ENCODE results near the gene NDUFA13. TPM values are rescaled to one million over a fixed set of nuclear protein-coding genes. Genes with fewer than 3 reads are reported as not detected.

NDUFA13 gene
- polyA plus RNA-seq, 3 donors = 282 to 374 (median 324) TPM

DNA sequence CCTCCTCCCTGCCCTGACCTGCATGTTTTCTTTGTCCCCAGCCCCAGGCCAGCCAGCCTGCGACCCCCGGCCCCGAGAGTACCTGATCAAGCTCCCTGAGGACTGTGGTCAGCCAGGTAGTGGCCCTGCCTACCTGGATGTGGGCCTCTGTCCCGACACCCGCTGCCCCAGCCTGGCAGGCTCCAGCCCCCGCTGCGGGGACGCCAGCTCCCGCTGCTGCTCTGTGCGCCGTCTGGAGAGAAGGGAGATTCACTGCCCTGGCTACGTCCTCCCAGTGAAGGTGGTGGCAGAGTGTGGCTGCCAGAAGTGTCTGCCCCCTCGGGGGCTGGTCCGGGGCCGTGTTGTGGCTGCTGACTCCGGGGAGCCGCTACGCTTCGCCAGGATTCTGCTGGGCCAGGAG lies 27.6 kb downstream of the NDUFA13 start:
- DNase-seq = no peak

DNA sequence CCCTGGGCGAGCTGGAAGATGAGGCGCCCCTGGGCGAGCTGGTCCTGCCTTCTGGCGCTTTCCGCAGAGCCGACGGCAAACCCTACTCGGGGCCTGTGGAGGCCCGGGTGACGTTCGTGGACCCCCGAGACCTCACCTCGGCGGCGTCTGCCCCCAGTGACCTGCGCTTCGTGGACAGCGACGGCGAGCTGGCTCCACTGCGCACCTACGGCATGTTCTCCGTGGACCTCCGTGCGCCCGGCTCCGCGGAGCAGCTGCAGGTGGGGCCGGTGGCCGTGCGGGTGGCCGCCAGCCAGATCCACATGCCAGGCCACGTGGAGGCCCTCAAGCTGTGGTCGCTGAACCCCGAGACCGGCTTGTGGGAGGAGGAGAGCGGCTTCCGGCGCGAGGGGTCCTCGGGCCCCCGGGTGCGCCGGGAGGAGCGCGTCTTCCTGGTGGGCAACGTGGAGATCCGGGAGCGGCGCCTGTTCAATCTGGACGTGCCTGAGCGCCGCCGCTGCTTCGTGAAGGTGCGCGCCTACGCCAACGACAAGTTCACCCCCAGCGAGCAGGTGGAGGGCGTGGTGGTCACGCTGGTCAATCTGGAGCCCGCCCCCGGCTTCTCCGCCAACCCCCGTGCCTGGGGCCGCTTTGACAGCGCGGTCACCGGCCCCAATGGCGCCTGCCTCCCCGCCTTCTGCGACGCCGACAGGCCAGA lies 28.4 kb downstream of the NDUFA13 start:
- no peak for DNase-seq

DNA sequence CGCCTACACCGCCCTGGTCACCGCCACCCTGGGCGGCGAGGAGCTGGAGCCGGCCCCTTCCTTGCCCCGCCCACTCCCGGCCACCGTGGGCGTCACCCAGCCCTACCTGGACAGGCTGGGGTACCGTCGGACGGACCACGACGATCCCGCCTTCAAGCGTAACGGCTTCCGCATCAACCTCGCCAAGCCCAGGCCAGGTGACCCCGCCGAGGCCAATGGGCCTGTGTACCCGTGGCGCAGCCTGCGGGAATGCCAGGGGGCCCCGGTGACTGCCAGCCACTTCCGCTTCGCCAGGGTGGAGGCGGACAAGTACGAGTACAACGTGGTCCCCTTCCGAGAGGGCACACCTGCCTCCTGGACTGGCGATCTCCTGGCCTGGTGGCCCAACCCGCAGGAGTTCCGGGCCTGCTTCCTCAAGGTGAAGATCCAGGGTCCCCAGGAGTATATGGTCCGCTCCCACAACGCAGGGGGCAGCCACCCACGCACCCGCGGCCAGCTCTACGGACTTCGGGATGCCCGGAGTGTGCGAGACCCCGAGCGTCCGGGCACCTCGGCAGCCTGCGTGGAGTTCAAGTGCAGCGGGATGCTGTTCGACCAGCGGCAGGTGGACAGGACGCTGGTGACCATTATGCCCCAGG lies 29.0 kb downstream of the NDUFA13 start:
- DNase-seq = no peak

DNA sequence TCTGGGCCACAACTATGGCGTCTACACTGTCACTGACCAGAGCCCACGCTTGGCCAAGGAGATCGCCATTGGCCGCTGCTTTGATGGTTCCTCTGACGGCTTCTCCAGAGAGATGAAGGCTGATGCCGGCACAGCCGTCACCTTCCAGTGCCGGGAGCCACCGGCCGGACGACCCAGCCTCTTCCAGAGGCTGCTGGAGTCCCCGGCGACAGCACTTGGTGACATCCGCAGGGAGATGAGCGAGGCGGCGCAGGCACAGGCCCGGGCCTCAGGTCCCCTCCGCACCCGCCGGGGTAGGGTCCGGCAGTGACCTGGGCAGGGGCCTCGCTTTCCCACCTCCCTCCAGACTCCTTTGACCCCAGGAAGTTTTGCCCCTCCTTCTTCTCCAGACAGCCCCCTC lies 29.7 kb downstream of the NDUFA13 start:
- DNase-seq = no peak

GRCh38 chr19:19546751-19547162 lies 30.7 kb downstream of the NDUFA13 start:
- no peak for DNase-seq

GRCh38 chr19:19547674-19548336 lies 31.8 kb downstream of the NDUFA13 start:
- no peak for DNase-seq

- DNase-seq = no peak
Observed at GRCh38 chr19:19548915-19549759, 33.1 kb downstream of the NDUFA13 start.

- DNase-seq = no peak
Observed at GRCh38 chr19:19549804-19550464, 33.9 kb downstream of the NDUFA13 start.

DNA sequence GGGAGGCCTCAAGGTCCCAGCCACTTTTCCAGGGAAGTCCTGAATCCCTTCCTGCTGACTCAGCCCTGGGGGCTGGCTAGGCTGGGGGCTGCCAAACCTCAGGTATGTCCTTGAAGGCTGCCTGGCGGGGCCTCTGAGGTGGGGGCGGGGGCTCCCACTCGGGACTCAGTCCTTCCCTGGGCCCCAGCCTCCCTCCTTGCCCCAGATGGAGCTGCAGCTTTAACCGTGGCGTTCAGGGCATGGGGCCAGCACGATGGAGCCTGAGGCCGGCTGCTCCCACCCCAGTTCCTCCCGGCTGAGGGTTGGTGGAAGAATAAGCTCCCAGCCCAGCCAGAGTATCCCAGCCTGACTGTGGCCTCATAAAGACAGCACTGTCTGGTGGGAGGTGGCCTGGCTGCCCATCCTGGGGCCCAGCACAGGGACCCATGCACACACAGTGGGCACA lies 34.5 kb downstream of the NDUFA13 start:
- DNase-seq = no peak

GRCh38 chr19:19550972-19551852 lies 35.2 kb downstream of the NDUFA13 start:
- no peak for DNase-seq

- no peak for DNase-seq
Observed at GRCh38 chr19:19551853-19552192, 35.8 kb downstream of the NDUFA13 start.

- no peak for DNase-seq
Observed at GRCh38 chr19:19552798-19553197, 36.8 kb downstream of the NDUFA13 start.

DNA sequence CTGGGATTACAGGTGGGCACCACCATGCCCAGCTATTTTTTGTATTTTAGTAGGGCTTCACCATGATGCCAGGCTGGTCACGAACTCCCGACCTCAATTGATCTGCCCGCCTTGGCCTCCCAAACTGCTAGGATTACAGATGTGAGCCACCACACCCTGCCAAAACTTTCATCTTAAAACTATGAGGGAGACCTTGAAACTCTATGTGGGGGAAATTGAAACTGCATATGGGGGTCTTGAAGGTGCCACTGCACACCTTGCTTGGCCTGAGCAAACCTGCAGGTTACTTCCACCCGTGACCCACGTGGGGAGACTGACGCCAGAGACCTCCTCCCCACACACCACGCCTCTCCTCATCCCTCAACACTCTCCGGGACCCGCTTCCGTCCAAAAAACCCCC lies 37.6 kb downstream of the NDUFA13 start:
- DNase-seq = no peak

GRCh38 chr19:19554074-19555023 lies 38.3 kb downstream of the NDUFA13 start:
- no peak for DNase-seq

GRCh38 chr19:19558055-19558454 lies 42.0 kb downstream of the NDUFA13 start:
- no peak for DNase-seq

DNA sequence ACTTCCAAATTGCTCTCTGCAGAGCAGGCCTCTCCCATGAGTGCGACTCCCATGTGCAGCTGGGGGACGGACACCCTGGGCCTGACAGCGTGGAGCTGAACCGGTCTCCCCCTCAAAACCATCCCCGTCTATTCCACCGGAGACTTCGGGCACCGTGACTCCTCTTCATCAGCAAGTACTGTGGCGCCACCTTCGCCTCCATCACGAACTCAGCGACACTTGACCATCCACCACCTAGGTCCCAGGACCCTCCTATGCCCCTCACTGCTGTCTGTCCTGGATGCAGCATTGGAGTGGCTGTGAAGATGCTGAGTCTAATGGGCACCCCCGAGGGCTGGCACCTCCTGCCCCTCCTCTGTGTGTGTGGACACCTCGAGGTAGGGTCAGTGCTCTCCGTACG lies 42.6 kb downstream of the NDUFA13 start:
- no peak for DNase-seq

- no peak for DNase-seq
Observed at GRCh38 chr19:19559931-19560330, 43.9 kb downstream of the NDUFA13 start.

- no peak for DNase-seq
Observed at GRCh38 chr19:19561946-19562664, 46.1 kb downstream of the NDUFA13 start.

Measured in renal pelvis (tissue), 4 donors.